K562 (cell line): ENCODE results near the gene MRPL40. TPM values are rescaled to one million over a fixed set of nuclear protein-coding genes. Genes with fewer than 3 reads are reported as not detected.

Experiments
- ARID4B ChIP-seq: sonication (generic); formaldehyde crosslinking; IDR thresholded peaks from 2 replicates; pipeline ENCODE4 v1.8.0; 2022; ENCODE audit warnings: mild to moderate bottlenecking, missing genetic modification reagents
- EP300 ChIP-seq: IDR thresholded peaks from 2 replicates; pipeline ENCODE4 v1.6.1; 2012; ENCODE audit warnings: low read length, improper control_type of control experiment
- FOXM1 ChIP-seq, 2 experiments: fragments of 450-650 bp in 1 of 2; sonication (generic) in 1 of 2; formaldehyde crosslinking in 1 of 2; IDR thresholded peaks; 2 replicates each; pipeline versions ENCODE4 v1.6.1 to v1.9.0; 2017 to 2022; ENCODE audit warnings: low read depth in 2 of 2, mild to moderate bottlenecking in 2 of 2, missing genetic modification reagents in 1 of 2, moderate library complexity in 1 of 2
- HINFP ChIP-seq: fragments of 450-650 bp; conservative IDR thresholded peaks from 2 replicates; pipeline ENCODE4 v1.6.1; 2016; ENCODE audit warnings: missing genetic modification characterization, low read depth, mild to moderate bottlenecking, control low read depth, missing compliant biosample characterization
- HNRNPUL1 ChIP-seq: fragments of 200-400 bp; formaldehyde crosslinking; IDR thresholded peaks from 2 replicates; pipeline ENCODE4 v1.6.1; 2017; ENCODE audit warnings: low read length
- KAT8 ChIP-seq: fragments of 450-650 bp; IDR thresholded peaks from 2 replicates; pipeline ENCODE4 v1.6.1; 2016; ENCODE audit warnings: low read depth, mild to moderate bottlenecking
- LCOR ChIP-seq: sonication (generic); formaldehyde crosslinking; IDR thresholded peaks from 2 replicates; pipeline ENCODE4 v1.8.0; 2022; ENCODE audit warnings: mild to moderate bottlenecking, missing genetic modification reagents
- NBN ChIP-seq: fragments of 450-650 bp; IDR thresholded peaks from 2 replicates; pipeline ENCODE4 v1.6.1; 2016; ENCODE audit warnings: low read depth, mild to moderate bottlenecking
- NCOA2 ChIP-seq, 2 experiments: fragments of 450-650 bp; IDR thresholded peaks; 2 replicates each; pipeline ENCODE4 v1.6.1; 2018; ENCODE audit warnings: mild to moderate bottlenecking in 2 of 2, moderate library complexity in 1 of 2; ENCODE audit not compliant: partially characterized antibody in 2 of 2
- NCOA4 ChIP-seq: fragments of 450-650 bp; IDR thresholded peaks from 2 replicates; pipeline ENCODE4 v1.6.1; 2018; ENCODE audit warnings: mild to moderate bottlenecking; ENCODE audit not compliant: partially characterized antibody
- PKNOX1 ChIP-seq: fragments of 450-650 bp; IDR thresholded peaks from 2 replicates; pipeline ENCODE4 v1.6.1; 2016
- PTRF ChIP-seq: fragments of 450-650 bp; IDR thresholded peaks from 2 replicates; pipeline ENCODE4 v1.6.1; 2016; ENCODE audit warnings: mild to moderate bottlenecking, missing genetic modification characterization, missing compliant biosample characterization
- RBM22 ChIP-seq: fragments of 200-400 bp; formaldehyde crosslinking; IDR thresholded peaks from 2 replicates; pipeline ENCODE4 v1.6.1; 2018; ENCODE audit warnings: low read length, low read depth; ENCODE audit not compliant: poor library complexity, severe bottlenecking
- SMARCC2 ChIP-seq: fragments of 450-650 bp; IDR thresholded peaks from 2 replicates; pipeline ENCODE4 v1.6.1; 2017; ENCODE audit warnings: antibody characterized with exemption, moderate library complexity, mild to moderate bottlenecking, low read depth
- THAP12 ChIP-seq: fragments of 250-450 bp; sonication (Bioruptor Pico); IDR thresholded peaks from 2 replicates; pipeline ENCODE4 v1.9.0; 2021; ENCODE audit warnings: mild to moderate bottlenecking, inconsistent platforms
- ZNF134 ChIP-seq: fragments of 250-450 bp; sonication (Bioruptor Pico); conservative IDR thresholded peaks from 2 replicates; pipeline ENCODE4 v1.4.0; 2020
- ZNF174 ChIP-seq: fragments of 250-450 bp; sonication (Bioruptor Pico); IDR thresholded peaks from 2 replicates; pipeline ENCODE4 v1.4.0; 2020; ENCODE audit warnings: mild to moderate bottlenecking
- ZNF766 ChIP-seq: fragments of 200-800 bp; sonication (Bioruptor generic); conservative IDR thresholded peaks from 2 replicates; pipeline ENCODE4 v1.6.1; 2016; ENCODE audit warnings: missing genetic modification characterization, missing compliant biosample characterization
- polyA plus RNA-seq, 8 experiments: library from polyadenylated mRNA; depleted of rRNA in 4 of 8; stranded (reverse) in 5 of 8; unstranded in 3 of 8; fragments of >200 nt; fragmentation: Nextera tagmentation in 2 of 8; fragmentation: Illumina TruSeq in 1 of 8; extraction: Ambion mirVana in 2 of 8; extraction: Trizol in 1 of 8; gene quantifications; 2 replicates each; pipeline versions ENCODE4 v1.2.1 to v1.2.3, GENCODE V29; 2011 to 2014; ENCODE audit warnings: inconsistent platforms in 1 of 8, missing spikeins in 1 of 8
- total RNA-seq, 7 experiments: library from RNA; depleted of rRNA in 6 of 7; stranded (reverse); fragments of >200 nt in 6 of 7; fragmentation: Illumina TruSeq in 2 of 7; extraction: Trizol in 2 of 7; gene quantifications; 2 replicates each; pipeline versions ENCODE4 v1.2.1 to v1.2.3, GENCODE V29; 2011 to 2021; ENCODE audit warnings: low replicate concordance in 1 of 7

Gene MRPL40
- total and polyA plus RNA-seq, 9 of the 15 experiments (the other 6 are each of a cell fraction or from before 2014, with no cell fraction given), result 132 to 652 (median 208) TPM

GRCh38 chr22:19447330-19448075, 15.2 kb downstream of the MRPL40 start, which contains the start of gene C22orf39 (continued):
- peak; percentile 98 for TF ChIP-seq THAP12 (CRISPR knock-in tag)
- no peak for TF ChIP-seq PTRF (tag)
- TF ChIP-seq EP300, result 0 out of 2 replicates have a peak, but pooled peaks have one; percentile 14
- TF ChIP-seq ZNF766 (CRISPR knock-in tag), result no peak
- no peak for TF ChIP-seq HINFP (tag)
- no peak for TF ChIP-seq ARID4B (CRISPR knock-in tag)
- TF ChIP-seq NCOA2 (IDR thresholded peaks at IDR 0.05; ENCODE audit: partially characterized antibody in 2 of 2), result no peak
- no peak; the same call in 1 of the 2 replicates for TF ChIP-seq SMARCC2
- TF ChIP-seq ZNF174, result no peak
- TF ChIP-seq NCOA4, result no peak
- TF ChIP-seq LCOR, result no peak
- TF ChIP-seq HNRNPUL1, result no peak
- 0 out of 2 replicates have a peak, but pooled peaks have one; percentile 50 for TF ChIP-seq NBN
- peak; percentile 81 for TF ChIP-seq RBM22
- 0 out of 2 replicates have a peak, but pooled peaks have one; percentile 6 for TF ChIP-seq ZNF134 (CRISPR knock-in tag)
- peak; percentile 100 for TF ChIP-seq PKNOX1
- TF ChIP-seq FOXM1 (IDR thresholded peaks at IDR 0.05; ENCODE audit: low read depth), result 0 out of 2 replicates have a peak, but pooled peaks have one; percentile 15
- no peak for TF ChIP-seq FOXM1 (CRISPR knock-in tag; IDR thresholded peaks at IDR 0.05; ENCODE audit: low read depth)
- TF ChIP-seq KAT8, result no peak
